MCF 10A (cell line): ENCODE data around the gene CD3G. TPM values are rescaled to one million over a fixed set of nuclear protein-coding genes. Genes with fewer than 3 reads are reported as not detected.
"Not testable (repeated sequence)": the region's sequence is repeated elsewhere in the genome, so short reads cannot be mapped to it uniquely, and the experiment has no call there.

Experiments used
- BruUV-seq: library from RNA; stranded (reverse); fragments of 400-500 nt; replicated peaks from 2 replicates; lab custom pipeline; 2021; lab: Mats Ljungman, UMichigan
- CTCF ChIA-PET: fragments of 300-600 bp; sonication (Branson Sonifier 250); formaldehyde crosslinking; extraction: SDS; loops from one replicate; lab custom pipeline; 2021; ENCODE audit warnings: antibody characterized with exemption, inconsistent platforms; lab: Yijun Ruan, JAX
- POLR2A ChIA-PET: fragments of 300-600, 350-650 bp; sonication (Branson Sonifier 250); formaldehyde crosslinking; extraction: SDS; loops from one replicate; lab custom pipeline; 2020; ENCODE audit warnings: antibody characterized with exemption, inconsistent platforms; lab: Yijun Ruan, JAX
- DNase-seq: peaks from one replicate; pipeline ENCODE4 v3.0.0-alpha.2; 2018; ENCODE audit not compliant: unreplicated experiment
- H3K27ac Mint-ChIP-seq: one replicate; pipeline ENCODE4 v1.8.0; 2022; ENCODE audit warnings: mild to moderate bottlenecking, low read depth, mixed read lengths; ENCODE audit not compliant: unreplicated experiment
- H3K27me3 Mint-ChIP-seq: one replicate; pipeline ENCODE4 v1.8.0; 2022; ENCODE audit warnings: mixed read lengths; ENCODE audit not compliant: insufficient read depth, unreplicated experiment
- H3K36me3 Mint-ChIP-seq: one replicate; pipeline ENCODE4 v1.8.0; 2022; ENCODE audit warnings: mild to moderate bottlenecking, moderate library complexity, mixed read lengths; ENCODE audit not compliant: insufficient read depth, unreplicated experiment
- H3K4me1 Mint-ChIP-seq: one replicate; pipeline ENCODE4 v1.8.0; 2022; ENCODE audit warnings: mixed read lengths; ENCODE audit not compliant: insufficient read depth, unreplicated experiment
- H3K4me3 Mint-ChIP-seq: one replicate; pipeline ENCODE4 v1.8.0; 2022; ENCODE audit warnings: mild to moderate bottlenecking, moderate library complexity, mixed read lengths; ENCODE audit not compliant: unreplicated experiment
- H3K9me3 Mint-ChIP-seq: one replicate; pipeline ENCODE4 v1.8.0; 2022; ENCODE audit warnings: mixed read lengths; ENCODE audit not compliant: unreplicated experiment
- CTCF ChIP-seq: fragments of 200-600 bp; IDR thresholded peaks from one replicate; pipeline ENCODE4 v1.8.0; 2022; ENCODE audit warnings: antibody characterized with exemption, mild to moderate bottlenecking; ENCODE audit not compliant: unreplicated experiment
- intact Hi-C: fragments of 100-400 bp; cut with micrococcal nuclease; formaldehyde crosslinking; loops from 2 replicates; pipeline ENCODE4 v1.14.1; 2022
- total RNA-seq: library from RNA; stranded (reverse); gene quantifications from 2 replicates; pipeline ENCODE4 v1.2.3, GENCODE V29; 2022

The CD3G gene
- total RNA-seq, 1 experiment from 2014 or later, result not detected

GRCh38 chr11:118401880-118402590 is 57.9 kb downstream of the CD3G start:
- DNase-seq, result peak; percentile 53
- no peak for TF ChIP-seq CTCF
- Mint-ChIP-seq H3K27ac (peak overlapping the region; percentile 93), H3K9me3 (no peaks in the 10 kb centered on the region), H3K4me1 (peaks cover 40% of the 10 kb centered on the region), H3K36me3 (peaks cover 28% of the 10 kb centered on the region), H3K27me3 (no peaks in the 10 kb centered on the region), H3K4me3 (peak overlapping the region; percentile 81)
- POLR2A ChIA-PET, result interaction anchor here (0.6 to 6.3 kb wide), 28 partner anchors 9 to 616 kb away, joined by 3 to 78 read pairs (median 3); partner anchors contain the start of genes KMT2A, MPZL3, RPS25 and UBE4A
- BruUV-seq, result TSS peak; percentile 50
- intact Hi-C loops, result loop anchor here (1.0 kb wide), 2 partner anchors 35 to 86 kb away; no protein-coding TSS in a partner anchor
- CTCF ChIA-PET, result interaction anchor here (0.5 to 1.7 kb wide), 11 partner anchors 11 to 256 kb away, joined by 3 to 11 read pairs (median 3); no protein-coding TSS in a partner anchor

GRCh38 chr11:118402594-118402993 is 58.5 kb downstream of the CD3G start:
- Mint-ChIP-seq H3K36me3 (peaks cover 28% of the 10 kb centered on the region), H3K4me1 (peaks cover 40% of the 10 kb centered on the region), H3K27ac (peak overlapping the region; percentile 93), H3K4me3 (peak overlapping the region; percentile 81)
- ChIA-PET POLR2A (interaction anchor here (0.6 to 6.3 kb wide), 27 partner anchors 9 to 1121 kb away, joined by 3 to 78 read pairs (median 3); partner anchors contain the start of genes KMT2A, MPZL3, RPS25 and UBE4A), CTCF (interaction anchor here (0.5 to 1.7 kb wide), 9 partner anchors 12 to 155 kb away, joined by 3 to 11 read pairs (median 4); no protein-coding TSS in a partner anchor)
- intact Hi-C loops, DNase-seq, H3K27me3 Mint-ChIP-seq, BruUV-seq, H3K9me3 Mint-ChIP-seq: not testable (repeated sequence)

Other genes with a start within 250 kb of the CD3G start
- gene SCN4B, start 191.5 kb upstream of the CD3G start, total RNA-seq, result 0.32 TPM in 1 of 2 replicates, not detected in the other
- not detected in 2 replicates for gene SCN2B, start 167.7 kb upstream of the CD3G start, total RNA-seq
- gene JAML, start 119.3 kb upstream of the CD3G start, total RNA-seq, result 0.10 TPM in 1 of 2 replicates, not detected in the other
- 11.9 and 17.7 TPM in 2 replicates for gene MPZL3, start 92.0 kb upstream of the CD3G start, total RNA-seq
- 7.0 and 13.7 TPM in 2 replicates for gene MPZL2, start 80.0 kb upstream of the CD3G start, total RNA-seq
- gene CD3E, start 39.6 kb upstream of the CD3G start, total RNA-seq, result not detected in 2 replicates
- not detected in 2 replicates for gene CD3D, start 1.6 kb upstream of the CD3G start, total RNA-seq
- 41.0 and 47.7 TPM in 2 replicates for gene UBE4A, start 15.3 kb downstream of the CD3G start, total RNA-seq
- gene ATP5MG, start 57.3 kb downstream of the CD3G start, total RNA-seq, result 197 and 210 TPM in 2 replicates
- 52.0 and 62.9 TPM in 2 replicates for gene KMT2A, start 92.1 kb downstream of the CD3G start, total RNA-seq
- gene TTC36, start 183.1 kb downstream of the CD3G start, total RNA-seq, result 0.52 and 0.63 TPM in 2 replicates
- 0.79 and 0.91 TPM in 2 replicates for gene TMEM25, start 186.8 kb downstream of the CD3G start, total RNA-seq
- 21.3 and 24.3 TPM in 2 replicates for gene IFT46, start 221.6 kb downstream of the CD3G start, total RNA-seq
- 157 and 164 TPM in 2 replicates for gene ARCN1, start 228.1 kb downstream of the CD3G start, total RNA-seq